ENCODE measurements around the gene DLX4.

DLX4 gene

GRCh38 chr17:49970498-49970897 lies 1.5 kb downstream of the DLX4 start:
- Histone ChIP-seq H3K9ac (ENCODE audit: low read length) (no peak overlapping the region), H2AK5ac (ENCODE audit: low read length) (no peak overlapping the region), H3K36me3 (ENCODE audit: control insufficient read depth, insufficient read depth, low read length) (no peaks in the 10 kb centered on the region), H3K27ac (ENCODE audit: low read depth, low read length) (no peak overlapping the region), H2BK15ac (replicated peaks; ENCODE audit: low read depth) (no peak overlapping the region), H3K79me2 (ENCODE audit: control insufficient read depth, insufficient read depth, low read length) (no peaks in the 10 kb centered on the region), H3K27me3 (ENCODE audit: insufficient read depth, low read length, poor library complexity) (peaks cover 79% of the 10 kb centered on the region), H2BK5ac (ENCODE audit: low read length) (no peak overlapping the region), H3K4ac (ENCODE audit: low read depth, low read length) (no peak overlapping the region), H3K4me3 (ENCODE audit: low read length) (no peak overlapping the region), H2BK120ac (ENCODE audit: low read depth, low read length) (no peak overlapping the region), H3K18ac (ENCODE audit: low read length) (no peak overlapping the region), H4K5ac (ENCODE audit: low read length) (no peak overlapping the region), H3K4me1 (ENCODE audit: control insufficient read depth, low read depth, low read length) (peaks cover 3% of the 10 kb centered on the region), H3K4me2 (ENCODE audit: low read length) (no peak overlapping the region), H4K8ac (ENCODE audit: low read depth, low read length) (no peak overlapping the region), H3K79me1 (ENCODE audit: low read length) (no peaks in the 10 kb centered on the region), H3K23ac (ENCODE audit: low read length) (no peak overlapping the region), H3K56ac (ENCODE audit: low read length) (no peak overlapping the region)
- DNase-seq = no peak
- no CpG with 5 or more reads among the region's 3 CpGs for WGBS (ENCODE audit: extremely low coverage, insufficient coverage, low lambda C conversion rate)

- Histone ChIP-seq H4K5ac (ENCODE audit: low read length) (no peak overlapping the region), H3K36me3 (ENCODE audit: control insufficient read depth, insufficient read depth, low read length) (no peaks in the 10 kb centered on the region), H2BK5ac (ENCODE audit: low read length) (no peak overlapping the region), H3K56ac (ENCODE audit: low read length) (peak overlapping the region; percentile 22), H3K18ac (ENCODE audit: low read length) (no peak overlapping the region), H4K8ac (ENCODE audit: low read depth, low read length) (no peak overlapping the region), H3K4me1 (ENCODE audit: control insufficient read depth, low read depth, low read length) (peaks cover 8% of the 10 kb centered on the region), H3K9ac (ENCODE audit: low read length) (no peak overlapping the region), H3K4me3 (ENCODE audit: low read length) (no peak overlapping the region), H2AK5ac (ENCODE audit: low read length) (no peak overlapping the region), H3K79me1 (ENCODE audit: low read length) (no peaks in the 10 kb centered on the region), H3K4me2 (ENCODE audit: low read length) (peak overlapping the region; percentile 11), H2BK120ac (ENCODE audit: low read depth, low read length) (no peak overlapping the region), H3K79me2 (ENCODE audit: control insufficient read depth, insufficient read depth, low read length) (no peaks in the 10 kb centered on the region), H3K23ac (ENCODE audit: low read length) (no peak overlapping the region), H3K4ac (ENCODE audit: low read depth, low read length) (no peak overlapping the region), H2BK15ac (replicated peaks; ENCODE audit: low read depth) (no peak overlapping the region), H3K27ac (ENCODE audit: low read depth, low read length) (no peak overlapping the region), H3K27me3 (ENCODE audit: insufficient read depth, low read length, poor library complexity) (peaks cover 71% of the 10 kb centered on the region)
- DNase-seq = no peak
- no CpG with 5 or more reads among the region's 35 CpGs for WGBS (ENCODE audit: extremely low coverage, insufficient coverage, low lambda C conversion rate)
Measured at GRCh38 chr17:49971199-49971847, 2.3 kb downstream of the DLX4 start.

GRCh38 chr17:49971848-49972485 lies 3.0 kb downstream of the DLX4 start:
- H4K5ac ChIP-seq (ENCODE audit: low read length) = no peak overlapping the region
- H4K8ac ChIP-seq (ENCODE audit: low read depth, low read length) = no peak overlapping the region
- no peak overlapping the region for H2BK15ac ChIP-seq (replicated peaks; ENCODE audit: low read depth)
- H3K27ac ChIP-seq (ENCODE audit: low read depth, low read length) = no peak overlapping the region
- H3K36me3 ChIP-seq (ENCODE audit: control insufficient read depth, insufficient read depth, low read length) = no peaks in the 10 kb centered on the region
- H2BK120ac ChIP-seq (ENCODE audit: low read depth, low read length) = no peak overlapping the region
- peaks cover 11% of the 10 kb centered on the region for H3K4me1 ChIP-seq (ENCODE audit: control insufficient read depth, low read depth, low read length)
- H3K56ac ChIP-seq (ENCODE audit: low read length) = peak overlapping the region; percentile 60
- peaks cover 65% of the 10 kb centered on the region for H3K27me3 ChIP-seq (ENCODE audit: insufficient read depth, low read length, poor library complexity)
- H3K79me2 ChIP-seq (ENCODE audit: control insufficient read depth, insufficient read depth, low read length) = no peaks in the 10 kb centered on the region
- H3K79me1 ChIP-seq (ENCODE audit: low read length) = no peaks in the 10 kb centered on the region
- peak overlapping the region; percentile 10 for H3K4ac ChIP-seq (ENCODE audit: low read depth, low read length)
- H3K9ac ChIP-seq (ENCODE audit: low read length) = peak overlapping the region; percentile 30
- H3K23ac ChIP-seq (ENCODE audit: low read length) = peak overlapping the region; percentile 72
- no peak overlapping the region for H3K18ac ChIP-seq (ENCODE audit: low read length)
- H2AK5ac ChIP-seq (ENCODE audit: low read length) = no peak overlapping the region
- peak overlapping the region; percentile 81 for H3K4me2 ChIP-seq (ENCODE audit: low read length)
- no peak overlapping the region for H3K4me3 ChIP-seq (ENCODE audit: low read length)
- DNase-seq = peak; percentile 35
- WGBS (ENCODE audit: extremely low coverage, insufficient coverage, low lambda C conversion rate) = no CpG with 5 or more reads among the region's 55 CpGs
- H2BK5ac ChIP-seq (ENCODE audit: low read length) = no peak overlapping the region

GRCh38 chr17:49972486-49973270 lies 3.7 kb downstream of the DLX4 start:
- no CpG with 5 or more reads among the region's 57 CpGs for WGBS (ENCODE audit: extremely low coverage, insufficient coverage, low lambda C conversion rate)
- no peak overlapping the region for H3K27ac ChIP-seq (ENCODE audit: low read depth, low read length)
- H4K8ac ChIP-seq (ENCODE audit: low read depth, low read length) = no peak overlapping the region
- H2AK5ac ChIP-seq (ENCODE audit: low read length) = no peak overlapping the region
- no peak overlapping the region for H2BK15ac ChIP-seq (replicated peaks; ENCODE audit: low read depth)
- H4K5ac ChIP-seq (ENCODE audit: low read length) = no peak overlapping the region
- no peak overlapping the region for H2BK5ac ChIP-seq (ENCODE audit: low read length)
- H3K18ac ChIP-seq (ENCODE audit: low read length) = no peak overlapping the region
- peak overlapping the region; percentile 81 for H3K4me2 ChIP-seq (ENCODE audit: low read length)
- no peaks in the 10 kb centered on the region for H3K79me2 ChIP-seq (ENCODE audit: control insufficient read depth, insufficient read depth, low read length)
- H3K4ac ChIP-seq (ENCODE audit: low read depth, low read length) = peak overlapping the region; percentile 10
- H3K56ac ChIP-seq (ENCODE audit: low read length) = peak overlapping the region; percentile 78
- H3K79me1 ChIP-seq (ENCODE audit: low read length) = no peaks in the 10 kb centered on the region
- H3K36me3 ChIP-seq (ENCODE audit: control insufficient read depth, insufficient read depth, low read length) = no peaks in the 10 kb centered on the region
- peak; percentile 65 for DNase-seq
- peak overlapping the region; percentile 30 for H3K9ac ChIP-seq (ENCODE audit: low read length)
- H3K4me1 ChIP-seq (ENCODE audit: control insufficient read depth, low read depth, low read length) = peaks cover 11% of the 10 kb centered on the region
- peaks cover 58% of the 10 kb centered on the region for H3K27me3 ChIP-seq (ENCODE audit: insufficient read depth, low read length, poor library complexity)
- H3K4me3 ChIP-seq (ENCODE audit: low read length) = no peak overlapping the region
- H3K23ac ChIP-seq (ENCODE audit: low read length) = peak overlapping the region; percentile 72
- H2BK120ac ChIP-seq (ENCODE audit: low read depth, low read length) = no peak overlapping the region

- no peak overlapping the region for H3K4me2 ChIP-seq (ENCODE audit: low read length)
- no peak overlapping the region for H4K5ac ChIP-seq (ENCODE audit: low read length)
- H3K27me3 ChIP-seq (ENCODE audit: insufficient read depth, low read length, poor library complexity) = peaks cover 54% of the 10 kb centered on the region
- no peak overlapping the region for H2BK5ac ChIP-seq (ENCODE audit: low read length)
- H3K23ac ChIP-seq (ENCODE audit: low read length) = no peak overlapping the region
- H3K36me3 ChIP-seq (ENCODE audit: control insufficient read depth, insufficient read depth, low read length) = no peaks in the 10 kb centered on the region
- H3K79me1 ChIP-seq (ENCODE audit: low read length) = no peaks in the 10 kb centered on the region
- no peak overlapping the region for H2BK120ac ChIP-seq (ENCODE audit: low read depth, low read length)
- H3K56ac ChIP-seq (ENCODE audit: low read length) = no peak overlapping the region
- H2AK5ac ChIP-seq (ENCODE audit: low read length) = no peak overlapping the region
- WGBS (ENCODE audit: extremely low coverage, insufficient coverage, low lambda C conversion rate) = no CpG with 5 or more reads among the region's 2 CpGs
- no peak overlapping the region for H3K18ac ChIP-seq (ENCODE audit: low read length)
- no peak overlapping the region for H3K4me3 ChIP-seq (ENCODE audit: low read length)
- no peaks in the 10 kb centered on the region for H3K79me2 ChIP-seq (ENCODE audit: control insufficient read depth, insufficient read depth, low read length)
- no peak overlapping the region for H3K4ac ChIP-seq (ENCODE audit: low read depth, low read length)
- peaks cover 11% of the 10 kb centered on the region for H3K4me1 ChIP-seq (ENCODE audit: control insufficient read depth, low read depth, low read length)
- no peak overlapping the region for H2BK15ac ChIP-seq (replicated peaks; ENCODE audit: low read depth)
- H3K9ac ChIP-seq (ENCODE audit: low read length) = no peak overlapping the region
- DNase-seq = no peak
- no peak overlapping the region for H4K8ac ChIP-seq (ENCODE audit: low read depth, low read length)
- no peak overlapping the region for H3K27ac ChIP-seq (ENCODE audit: low read depth, low read length)
Measured at GRCh38 chr17:49973271-49973615, 4.3 kb downstream of the DLX4 start.

Data from mesendoderm (in vitro differentiated cells).